ENCODE results near the gene NDUFS1. TPM values are rescaled to one million over a fixed set of nuclear protein-coding genes. Genes with fewer than 3 reads are reported as not detected.
"Not testable (repeated sequence)": the region's sequence is repeated elsewhere in the genome, so short reads cannot be mapped to it uniquely, and the experiment has no call there.

The NDUFS1 gene
- total RNA-seq, 3 donors from 2014 or later, result 132 to 172 (median 140) TPM

GRCh38 chr2:206190111-206190510 is 30.9 kb upstream of the NDUFS1 start:
- DNase-seq (no peak), ATAC-seq (no peak)
- TF ChIP-seq CTCF (IDR thresholded peaks at IDR 0.05), result no peak
- Histone ChIP-seq H3K4me3 (no peak overlapping the region), H3K36me3 (ENCODE audit: low read depth) (no peaks in the 10 kb centered on the region), H3K4me1 (ENCODE audit: low read depth) (no peaks in the 10 kb centered on the region), H3K9me3 (no peaks in the 10 kb centered on the region)
- intact Hi-C loops (cut with DNase I, micrococcal nuclease), result no loop called here

- TF ChIP-seq CTCF (IDR thresholded peaks at IDR 0.05), result no peak
- ATAC-seq, result no peak
- H3K36me3 ChIP-seq (ENCODE audit: low read depth), result no peaks in the 10 kb centered on the region
- intact Hi-C loops (cut with DNase I, micrococcal nuclease), result no loop called here
- no peak overlapping the region for H3K4me3 ChIP-seq
- no peaks in the 10 kb centered on the region for H3K9me3 ChIP-seq
- H3K4me1 ChIP-seq (ENCODE audit: low read depth), result no peaks in the 10 kb centered on the region
- no peak for DNase-seq
Observed at GRCh38 chr2:206189691-206190090, 30.4 kb upstream of the NDUFS1 start.

- H3K9me3 ChIP-seq; H3K4me1 ChIP-seq (ENCODE audit: low read depth); H3K4me3 ChIP-seq; intact Hi-C loops (cut with DNase I, micrococcal nuclease); ATAC-seq; DNase-seq; H3K36me3 ChIP-seq (ENCODE audit: low read depth): not testable (repeated sequence)
Observed at GRCh38 chr2:206181526-206181925, 22.3 kb upstream of the NDUFS1 start.

GRCh38 chr2:206176901-206177300 is 17.7 kb upstream of the NDUFS1 start:
- intact Hi-C loops (cut with DNase I, micrococcal nuclease), result no loop called here
- Histone ChIP-seq H3K4me1 (ENCODE audit: low read depth) (no peaks in the 10 kb centered on the region), H3K9me3 (peaks cover 2% of the 10 kb centered on the region), H3K36me3 (ENCODE audit: low read depth) (no peaks in the 10 kb centered on the region), H3K4me3 (no peak overlapping the region)
- TF ChIP-seq CTCF (IDR thresholded peaks at IDR 0.05), result no peak
- DNase-seq, result no peak
- no peak for ATAC-seq

- DNase-seq, result no peak
- H3K9me3 ChIP-seq, result peaks cover 4% of the 10 kb centered on the region
- TF ChIP-seq CTCF (IDR thresholded peaks at IDR 0.05), result no peak
- intact Hi-C loops (cut with DNase I, micrococcal nuclease), result no loop called here
- no peak overlapping the region for H3K4me3 ChIP-seq
- no peaks in the 10 kb centered on the region for H3K4me1 ChIP-seq (ENCODE audit: low read depth)
- no peaks in the 10 kb centered on the region for H3K36me3 ChIP-seq (ENCODE audit: low read depth)
- no peak for ATAC-seq
Observed at GRCh38 chr2:206176121-206176520, 16.9 kb upstream of the NDUFS1 start.

GRCh38 chr2:206173147-206173546 is 13.9 kb upstream of the NDUFS1 start:
- Histone ChIP-seq H3K9me3 (peaks cover 4% of the 10 kb centered on the region), H3K4me1 (ENCODE audit: low read depth) (no peaks in the 10 kb centered on the region), H3K36me3 (ENCODE audit: low read depth) (no peaks in the 10 kb centered on the region), H3K4me3 (no peak overlapping the region)
- TF ChIP-seq CTCF (IDR thresholded peaks at IDR 0.05), result no peak
- ATAC-seq, result no peak
- intact Hi-C loops (cut with DNase I, micrococcal nuclease), result no loop called here
- DNase-seq, result no peak

GRCh38 chr2:206171624-206172397 is 12.6 kb upstream of the NDUFS1 start:
- DNase-seq; H3K4me1 ChIP-seq (ENCODE audit: low read depth); H3K36me3 ChIP-seq (ENCODE audit: low read depth); intact Hi-C loops (cut with DNase I, micrococcal nuclease); ATAC-seq; H3K4me3 ChIP-seq; H3K9me3 ChIP-seq: not testable (repeated sequence)

GRCh38 chr2:206168230-206168629 is 9.0 kb upstream of the NDUFS1 start:
- H3K9me3 ChIP-seq; DNase-seq; H3K4me1 ChIP-seq (ENCODE audit: low read depth); H3K4me3 ChIP-seq; ATAC-seq; H3K36me3 ChIP-seq (ENCODE audit: low read depth); intact Hi-C loops (cut with DNase I, micrococcal nuclease): not testable (repeated sequence)
